Activated CD4-positive, alpha-beta T cell treated with anti-CD3 and anti-CD28 coated beads for 36 hours (primary cell): ENCODE results near the gene PSME3. TPM values are rescaled to one million over a fixed set of nuclear protein-coding genes. Genes with fewer than 3 reads are reported as not detected.

ENCODE experiments used
- ATAC-seq: fragments of 200-7000 bp; cut with Tn5 transposase; one replicate; pipeline ENCODE4 v1.10.0; 2021; ENCODE audit warnings: mild to moderate bottlenecking, moderate library complexity
- CTCF ChIA-PET: fragments of 350-600 bp; sonication (Branson Sonifier 250); formaldehyde crosslinking; loops from one replicate; lab custom pipeline; 2021; ENCODE audit warnings: antibody characterized with exemption; lab: Charles Lee
- POLR2A ChIA-PET: fragments of 350-600 bp; sonication (Branson Sonifier 250); formaldehyde crosslinking; loops from one replicate; lab custom pipeline; 2021; ENCODE audit warnings: antibody characterized with exemption, inconsistent platforms; lab: Charles Lee
- DNase-seq: peaks from one replicate; pipeline ENCODE4 v3.0.0-alpha.2; 2020
- H3K27ac Mint-ChIP-seq: one replicate; pipeline ENCODE4 v1.8.0; 2021; ENCODE audit warnings: mixed read lengths
- H3K27me3 Mint-ChIP-seq: one replicate; pipeline ENCODE4 v1.8.0; 2021; ENCODE audit warnings: mixed read lengths
- H3K36me3 Mint-ChIP-seq: one replicate; pipeline ENCODE4 v1.8.0; 2021; ENCODE audit warnings: low read depth, mixed read lengths
- H3K4me1 Mint-ChIP-seq: one replicate; pipeline ENCODE4 v1.8.0; 2021; ENCODE audit warnings: mixed read lengths
- H3K4me3 Mint-ChIP-seq: one replicate; pipeline ENCODE4 v1.8.0; 2021; ENCODE audit warnings: mild to moderate bottlenecking, moderate library complexity, mixed read lengths
- H3K9me3 Mint-ChIP-seq: one replicate; pipeline ENCODE4 v1.8.0; 2021; ENCODE audit warnings: low read depth, mixed read lengths
- intact Hi-C, 2 experiments: fragments of 100-400 bp; cut with DNase I in 1 of 2; cut with micrococcal nuclease in 1 of 2; formaldehyde crosslinking; loops; one replicate each; pipeline versions ENCODE4 v1.14.2 to v1.15.1; 2022 to 2024; cut with DNase I, micrococcal nuclease
- total RNA-seq, 2 experiments: library from RNA; stranded (reverse); gene quantifications; one replicate each; pipeline ENCODE4 v1.2.3, GENCODE V29; 2021

The PSME3 gene
- total RNA-seq, 2 experiments from 2014 or later, result 116 to 118 TPM

DNA sequence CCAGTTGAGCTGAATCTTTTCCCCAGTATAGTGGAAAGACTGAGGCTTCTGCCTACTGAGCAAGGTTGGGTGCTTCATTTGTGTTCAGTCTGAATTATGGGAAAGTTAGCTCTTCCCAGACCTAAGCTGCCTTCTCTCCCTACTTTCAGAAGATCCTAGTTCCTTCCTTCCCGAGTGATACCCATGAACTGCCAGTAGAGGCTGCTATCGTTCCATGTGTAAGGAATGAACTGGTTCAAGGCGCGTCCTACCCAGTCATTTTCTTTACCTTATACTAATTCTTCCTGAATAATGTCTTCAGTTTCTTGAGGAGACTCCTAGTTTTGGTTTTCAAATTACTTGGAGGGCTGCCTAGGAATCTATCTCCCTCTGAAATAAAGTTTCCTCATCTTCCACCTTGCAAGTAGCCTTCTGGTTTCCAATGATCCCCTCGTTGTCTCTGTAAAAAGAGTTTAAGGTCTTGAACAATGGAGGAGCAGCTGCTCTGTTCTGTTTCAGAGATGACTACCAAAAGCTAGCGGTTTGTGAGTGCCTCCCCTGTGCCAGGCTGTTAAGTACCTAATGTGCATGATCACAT is 10.2 kb downstream of the PSME3 start:
- Mint-ChIP-seq H3K9me3 (no peaks in the 10 kb centered on the region), H3K4me3 (no peak overlapping the region), H3K36me3 (peaks cover 49% of the 10 kb centered on the region), H3K27ac (no peak overlapping the region), H3K27me3 (no peaks in the 10 kb centered on the region), H3K4me1 (peaks cover 19% of the 10 kb centered on the region)
- DNase-seq (peak; percentile 37), ATAC-seq (no peak)
- ChIA-PET CTCF (interaction anchor here (0.6 to 2.4 kb wide), 12 partner anchors 12 to 155 kb away, joined by 3 to 10 read pairs (median 4); partner anchors contain the start of genes BECN1, PSME3 and RPL27), POLR2A (no interaction called here)
- intact Hi-C loops, result loop anchor here in 1 of 2 experiments (1.0 kb wide), 2 partner anchors 86 to 94 kb away; no protein-coding TSS in a partner anchor

DNA sequence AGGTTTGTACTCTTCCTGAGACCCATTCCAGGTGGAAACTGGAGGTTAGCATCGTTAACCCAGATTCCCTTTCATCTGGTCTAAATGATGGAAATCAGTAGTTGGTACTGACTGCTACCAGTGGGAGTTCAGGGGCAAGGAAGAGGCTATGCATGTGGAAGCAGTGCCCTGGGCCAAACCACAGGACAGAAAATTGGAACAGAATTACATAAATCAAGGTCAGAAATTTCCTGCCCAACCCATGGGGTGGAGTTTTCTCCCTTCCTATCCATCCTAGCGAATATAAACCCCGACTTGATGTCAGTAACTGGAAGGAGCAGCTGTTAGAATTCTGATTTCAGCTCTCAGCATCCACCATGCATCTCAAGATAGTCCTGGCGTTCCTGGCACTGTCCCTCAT is 11.1 kb downstream of the PSME3 start, which contains the start of gene AOC2:
AOC2 (plus strand) TSS at position 310 of the 400 bp plus-strand sequence; CDS start at position 357, 47 bp downstream.
- no peaks in the 10 kb centered on the region for H3K9me3 Mint-ChIP-seq
- H3K4me1 Mint-ChIP-seq, result peaks cover 19% of the 10 kb centered on the region
- CTCF ChIA-PET, result interaction anchor here (0.7 to 2.4 kb wide), 7 partner anchors 12 to 258 kb away, joined by 3 to 10 read pairs (median 5); partner anchors contain the start of genes BECN1, PSME3 and RPL27
- DNase-seq (no peak), ATAC-seq (no peak)
- POLR2A ChIA-PET, result no interaction called here
- H3K4me3 Mint-ChIP-seq, result no peak within 1 kb of the TSS
- H3K27me3 Mint-ChIP-seq, result no peaks in the 10 kb centered on the region
- H3K27ac Mint-ChIP-seq, result no peak within 1 kb of the TSS
- intact Hi-C loops, result loop anchor here in 1 of 2 experiments (2.0 kb wide), 1 partner anchor 85 kb away; no protein-coding TSS in a partner anchor
- H3K36me3 Mint-ChIP-seq, result peaks cover 41% of the 10 kb centered on the region

DNA sequence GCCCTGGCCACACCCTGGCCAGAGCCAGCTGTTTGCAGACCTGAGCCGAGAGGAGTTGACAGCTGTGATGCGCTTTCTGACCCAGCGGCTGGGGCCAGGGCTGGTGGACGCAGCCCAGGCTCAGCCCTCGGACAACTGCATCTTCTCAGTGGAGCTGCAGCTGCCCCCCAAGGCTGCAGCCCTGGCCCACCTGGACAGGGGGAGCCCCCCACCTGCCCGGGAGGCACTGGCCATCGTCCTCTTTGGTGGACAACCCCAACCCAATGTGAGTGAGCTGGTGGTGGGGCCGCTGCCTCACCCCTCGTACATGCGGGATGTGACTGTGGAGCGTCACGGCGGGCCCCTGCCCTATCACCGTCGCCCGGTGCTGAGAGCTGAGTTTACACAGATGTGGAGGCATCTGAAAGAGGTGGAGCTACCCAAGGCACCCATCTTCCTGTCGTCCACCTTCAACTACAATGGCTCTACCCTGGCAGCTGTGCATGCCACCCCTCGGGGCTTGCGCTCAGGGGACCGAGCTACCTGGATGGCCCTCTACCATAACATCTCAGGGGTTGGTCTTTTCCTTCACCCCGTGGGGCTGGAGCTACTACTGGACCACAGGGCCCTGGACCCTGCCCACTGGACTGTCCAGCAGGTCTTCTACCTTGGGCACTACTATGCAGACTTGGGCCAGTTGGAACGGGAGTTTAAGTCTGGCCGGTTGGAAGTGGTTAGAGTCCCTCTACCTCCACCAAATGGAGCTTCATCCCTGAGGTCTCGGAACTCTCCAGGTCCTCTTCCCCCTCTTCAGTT is 11.8 kb downstream of the PSME3 start:
- H3K4me1 Mint-ChIP-seq, result peaks cover 19% of the 10 kb centered on the region
- H3K4me3 Mint-ChIP-seq, result no peak overlapping the region
- CTCF ChIA-PET, result interaction anchor here (0.9 to 1.5 kb wide), 4 partner anchors 12 to 153 kb away, joined by 3 to 5 read pairs (median 3); partner anchors contain the start of genes BECN1 and PSME3
- no peak overlapping the region for H3K27ac Mint-ChIP-seq
- H3K36me3 Mint-ChIP-seq, result peaks cover 37% of the 10 kb centered on the region
- ATAC-seq (no peak), DNase-seq (no peak)
- intact Hi-C loops, result loop anchor here in 1 of 2 experiments (1.0 to 2.0 kb wide), 2 partner anchors 12 to 84 kb away; partner anchors contain the start of gene PSME3
- POLR2A ChIA-PET, result interaction anchor here (0.6 kb wide), 1 partner anchor 832 kb away, joined by 3 read pairs; no protein-coding TSS in a partner anchor
- no peaks in the 10 kb centered on the region for H3K9me3 Mint-ChIP-seq
- no peaks in the 10 kb centered on the region for H3K27me3 Mint-ChIP-seq

DNA sequence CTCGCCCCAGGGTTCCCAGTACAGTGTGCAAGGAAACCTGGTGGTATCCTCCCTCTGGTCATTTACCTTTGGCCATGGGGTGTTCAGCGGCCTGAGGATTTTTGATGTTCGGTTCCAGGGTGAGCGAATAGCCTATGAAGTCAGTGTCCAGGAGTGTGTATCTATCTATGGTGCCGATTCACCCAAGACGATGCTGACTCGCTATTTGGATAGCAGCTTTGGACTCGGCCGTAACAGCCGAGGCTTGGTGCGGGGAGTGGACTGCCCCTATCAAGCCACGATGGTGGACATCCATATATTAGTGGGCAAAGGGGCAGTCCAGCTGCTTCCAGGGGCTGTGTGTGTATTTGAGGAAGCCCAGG is 12.3 kb downstream of the PSME3 start:
- peaks cover 37% of the 10 kb centered on the region for H3K36me3 Mint-ChIP-seq
- H3K4me1 Mint-ChIP-seq, result peaks cover 19% of the 10 kb centered on the region
- no peaks in the 10 kb centered on the region for H3K27me3 Mint-ChIP-seq
- ChIA-PET POLR2A (interaction anchor here (0.6 kb wide), 2 partner anchors 93 to 832 kb away, joined by 3 to 7 read pairs; no protein-coding TSS in a partner anchor), CTCF (interaction anchor here (0.5 to 1.7 kb wide), 5 partner anchors 12 to 284 kb away, joined by 3 to 8 read pairs (median 3); partner anchors contain the start of genes BECN1, COASY and PSME3)
- intact Hi-C loops, result loop anchor here in 1 of 2 experiments (1.0 to 2.0 kb wide), 2 partner anchors 12 to 83 kb away; partner anchors contain the start of gene PSME3
- no peaks in the 10 kb centered on the region for H3K9me3 Mint-ChIP-seq
- no peak overlapping the region for H3K4me3 Mint-ChIP-seq
- no peak for DNase-seq
- no peak overlapping the region for H3K27ac Mint-ChIP-seq
- ATAC-seq, result no peak

DNA sequence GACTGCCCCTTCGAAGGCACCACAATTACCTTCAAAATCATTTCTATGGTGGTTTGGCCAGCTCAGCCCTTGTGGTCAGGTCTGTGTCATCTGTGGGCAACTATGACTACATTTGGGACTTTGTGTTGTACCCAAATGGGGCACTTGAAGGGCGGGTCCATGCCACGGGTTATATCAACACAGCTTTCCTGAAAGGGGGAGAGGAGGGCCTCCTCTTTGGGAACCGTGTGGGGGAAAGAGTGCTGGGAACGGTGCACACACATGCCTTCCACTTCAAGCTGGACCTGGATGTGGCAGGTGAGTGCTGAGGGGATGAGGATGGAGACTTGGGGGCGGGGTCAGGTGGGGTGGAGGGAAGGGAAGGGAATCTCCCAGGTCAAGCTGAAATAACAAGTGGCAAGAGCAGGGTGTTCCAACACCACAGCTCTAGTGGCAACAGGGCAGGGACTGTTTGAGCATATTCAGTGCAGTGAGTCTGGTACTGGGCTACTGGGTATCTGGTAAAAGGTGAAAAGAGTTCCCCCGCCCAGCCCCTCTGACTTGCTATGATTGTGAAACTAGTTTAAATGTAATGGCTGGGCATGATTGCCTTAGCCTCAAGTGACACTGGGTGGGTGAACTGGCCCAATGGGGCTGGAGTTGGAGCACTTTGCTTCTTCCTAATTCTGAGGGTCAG is 12.9 kb downstream of the PSME3 start:
- intact Hi-C loops, result loop anchor here in 1 of 2 experiments (1.0 to 2.0 kb wide), 2 partner anchors 13 to 83 kb away; partner anchors contain the start of gene PSME3
- Mint-ChIP-seq H3K27me3 (no peaks in the 10 kb centered on the region), H3K4me1 (peaks cover 19% of the 10 kb centered on the region), H3K4me3 (no peak overlapping the region), H3K9me3 (no peaks in the 10 kb centered on the region), H3K27ac (peak overlapping the region; percentile 71), H3K36me3 (peaks cover 35% of the 10 kb centered on the region)
- ChIA-PET POLR2A (interaction anchor here (0.6 kb wide), 2 partner anchors 10 to 92 kb away, joined by 3 to 7 read pairs; no protein-coding TSS in a partner anchor), CTCF (interaction anchor here (0.5 to 1.7 kb wide), 5 partner anchors 13 to 284 kb away, joined by 3 to 8 read pairs (median 3); partner anchors contain the start of genes BECN1, COASY and PSME3)
- ATAC-seq (peak; percentile 83), DNase-seq (peak; percentile 78)

DNA sequence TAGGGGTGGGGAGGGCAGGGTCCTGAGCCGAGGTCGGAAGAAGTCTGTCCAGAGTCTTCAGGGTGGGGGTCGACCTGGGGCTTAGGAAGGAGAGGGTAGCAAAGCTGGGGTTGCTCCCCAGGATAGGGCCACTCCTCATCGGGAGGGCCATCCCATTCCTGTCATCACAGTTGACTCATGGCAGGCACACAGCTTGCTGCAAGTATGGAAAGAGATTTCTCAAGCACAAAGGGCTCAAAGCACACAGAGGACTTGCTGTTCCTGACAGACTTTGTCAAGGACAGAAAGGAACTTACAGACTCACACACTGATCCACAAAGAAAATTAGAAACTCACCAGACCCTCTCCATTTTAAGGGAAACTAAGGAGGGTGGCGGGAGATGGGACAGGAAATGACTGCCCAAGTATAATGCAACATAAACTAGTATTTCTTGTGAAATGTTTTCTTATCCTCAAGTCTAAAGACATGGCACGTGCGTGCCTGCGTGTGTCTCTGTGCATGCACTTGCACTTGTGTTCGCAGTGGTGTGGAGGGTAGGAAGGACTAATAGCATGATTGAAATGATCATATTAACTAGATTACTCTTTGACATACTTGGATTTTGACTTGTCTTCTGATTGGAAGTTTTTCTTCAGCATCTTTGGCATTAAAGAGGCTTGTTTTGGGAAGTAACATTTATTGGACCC is 13.5 kb downstream of the PSME3 start:
- Mint-ChIP-seq H3K4me1 (peaks cover 19% of the 10 kb centered on the region), H3K27me3 (no peaks in the 10 kb centered on the region), H3K4me3 (no peak overlapping the region), H3K9me3 (no peaks in the 10 kb centered on the region), H3K27ac (no peak overlapping the region), H3K36me3 (peaks cover 32% of the 10 kb centered on the region)
- ATAC-seq (no peak), DNase-seq (no peak)
- CTCF ChIA-PET, result interaction anchor here (1.3 to 1.7 kb wide), 2 partner anchors 22 to 27 kb away, joined by 3 to 8 read pairs; partner anchors contain the start of gene BECN1
- POLR2A ChIA-PET, result interaction anchor here (0.6 to 1.2 kb wide), 3 partner anchors 9 to 274 kb away, joined by 3 to 13 read pairs (median 6); no protein-coding TSS in a partner anchor
- intact Hi-C loops, result no loop called here

DNA sequence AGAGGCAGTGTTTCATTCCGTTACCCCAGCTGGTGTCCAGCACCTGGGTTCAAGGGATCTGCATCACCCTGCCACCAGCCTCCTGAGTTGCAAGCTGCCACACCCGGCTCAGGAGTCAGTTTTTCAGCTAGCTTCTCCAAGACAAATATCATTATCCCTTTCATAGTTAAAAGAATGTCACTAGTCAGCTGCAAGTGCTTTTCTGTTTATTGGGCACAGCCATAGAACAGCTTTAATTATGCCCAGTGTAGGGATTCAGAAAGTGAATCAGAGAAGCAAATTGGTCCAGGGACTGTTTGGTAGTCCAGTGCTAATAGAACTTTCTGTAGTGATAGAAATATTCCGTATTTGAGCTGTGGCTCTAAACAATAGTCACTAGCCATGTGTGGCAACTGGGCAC is 14.9 kb downstream of the PSME3 start:
- POLR2A ChIA-PET, result no interaction called here
- no peak overlapping the region for H3K4me3 Mint-ChIP-seq
- peaks cover 19% of the 10 kb centered on the region for H3K4me1 Mint-ChIP-seq
- no peak for ATAC-seq
- intact Hi-C loops, result no loop called here
- DNase-seq, result no peak
- H3K27ac Mint-ChIP-seq, result no peak overlapping the region
- no peaks in the 10 kb centered on the region for H3K9me3 Mint-ChIP-seq
- CTCF ChIA-PET, result interaction anchor here (1.2 to 1.3 kb wide), 2 partner anchors 9 to 71 kb away, joined by 3 to 4 read pairs; no protein-coding TSS in a partner anchor
- peaks cover 20% of the 10 kb centered on the region for H3K36me3 Mint-ChIP-seq
- no peaks in the 10 kb centered on the region for H3K27me3 Mint-ChIP-seq

DNA sequence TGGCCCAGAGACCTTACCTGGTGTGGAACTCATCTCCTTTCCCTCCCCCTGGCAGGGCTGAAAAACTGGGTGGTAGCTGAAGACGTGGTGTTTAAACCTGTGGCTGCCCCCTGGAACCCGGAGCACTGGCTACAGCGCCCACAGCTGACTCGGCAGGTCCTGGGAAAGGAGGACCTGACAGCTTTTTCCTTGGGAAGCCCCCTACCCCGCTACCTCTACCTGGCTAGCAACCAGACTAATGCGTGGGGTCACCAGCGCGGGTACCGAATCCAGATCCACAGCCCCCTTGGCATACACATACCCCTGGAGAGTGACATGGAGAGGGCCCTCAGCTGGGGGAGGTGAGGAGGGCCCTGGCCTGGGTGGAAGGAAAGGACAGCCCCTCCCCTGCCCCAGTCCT is 15.8 kb downstream of the PSME3 start:
- no peak overlapping the region for H3K4me3 Mint-ChIP-seq
- ATAC-seq, result no peak
- ChIA-PET CTCF (interaction anchor here (1.2 kb wide), 1 partner anchor 70 kb away, joined by 3 read pairs; no protein-coding TSS in a partner anchor), POLR2A (no interaction called here)
- H3K36me3 Mint-ChIP-seq, result peaks cover 10% of the 10 kb centered on the region
- H3K27ac Mint-ChIP-seq, result no peak overlapping the region
- H3K4me1 Mint-ChIP-seq, result peaks cover 19% of the 10 kb centered on the region
- no peak for DNase-seq
- H3K9me3 Mint-ChIP-seq, result no peaks in the 10 kb centered on the region
- intact Hi-C loops, result no loop called here
- no peaks in the 10 kb centered on the region for H3K27me3 Mint-ChIP-seq

DNA sequence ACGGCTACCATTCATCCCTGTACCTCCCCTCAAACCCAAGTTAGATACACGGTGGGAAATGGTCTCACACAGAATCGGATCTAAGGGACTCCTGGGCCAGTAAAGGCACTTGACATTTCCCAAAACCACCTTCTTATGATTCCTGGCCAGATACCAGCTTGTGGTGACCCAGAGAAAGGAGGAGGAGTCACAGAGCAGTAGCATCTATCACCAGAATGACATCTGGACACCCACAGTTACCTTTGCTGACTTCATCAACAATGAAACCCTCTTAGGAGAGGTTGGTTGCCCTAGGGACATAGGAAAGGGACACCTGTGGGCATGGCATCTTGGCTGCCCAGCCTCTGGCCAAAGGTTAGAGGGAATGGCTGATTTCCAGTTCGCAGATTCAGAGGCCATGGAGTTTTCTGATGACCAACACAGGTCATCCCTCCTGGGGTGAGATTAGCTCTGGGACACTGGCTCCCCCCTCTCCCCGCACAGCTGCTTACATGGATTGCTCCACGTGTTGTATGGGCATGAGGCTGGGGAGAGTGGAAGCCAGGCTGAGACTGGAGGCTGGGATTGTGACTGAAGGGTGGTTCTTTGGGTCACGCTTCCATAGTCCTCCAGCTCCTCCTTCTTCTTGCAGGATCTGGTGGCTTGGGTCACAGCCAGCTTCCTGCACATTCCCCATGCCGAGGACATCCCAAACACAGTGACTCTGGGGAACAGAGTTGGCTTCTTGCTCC is 16.4 kb downstream of the PSME3 start:
- Mint-ChIP-seq H3K27me3 (no peaks in the 10 kb centered on the region), H3K4me1 (peaks cover 19% of the 10 kb centered on the region), H3K9me3 (no peaks in the 10 kb centered on the region), H3K27ac (no peak overlapping the region), H3K4me3 (no peak overlapping the region), H3K36me3 (peaks cover 5% of the 10 kb centered on the region)
- ATAC-seq (no peak), DNase-seq (no peak)
- POLR2A ChIA-PET, result no interaction called here
- CTCF ChIA-PET, result no interaction called here
- intact Hi-C loops, result no loop called here

DNA sequence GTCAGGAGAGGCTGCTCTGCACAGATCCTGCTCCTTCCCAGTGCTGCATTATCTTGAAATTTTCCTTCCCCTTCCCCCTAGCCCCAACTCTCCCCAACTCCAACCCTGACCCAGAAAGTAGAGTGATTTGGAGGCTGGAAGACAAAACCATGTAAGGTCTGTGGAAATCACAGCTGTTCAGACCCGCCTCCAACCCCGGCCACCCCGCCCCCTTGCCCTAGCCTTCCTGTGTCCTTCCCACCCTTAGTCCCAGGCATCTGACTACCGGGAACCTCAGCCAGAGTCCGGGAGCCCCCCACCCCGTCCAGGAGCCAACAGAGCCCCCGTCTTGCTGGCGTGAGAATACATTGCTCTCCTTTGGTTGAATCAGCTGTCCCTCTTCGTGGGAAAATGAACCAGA is 17.8 kb downstream of the PSME3 start, which contains the start of gene AOC3:
AOC3 (plus strand) TSS at position 246 of the 400 bp plus-strand sequence; CDS start at position 391, 145 bp downstream.
- Mint-ChIP-seq H3K36me3 (no peaks in the 10 kb centered on the region), H3K4me3 (no peak within 1 kb of the TSS), H3K27ac (no peak within 1 kb of the TSS), H3K4me1 (peaks cover 10% of the 10 kb centered on the region), H3K27me3 (no peaks in the 10 kb centered on the region), H3K9me3 (no peaks in the 10 kb centered on the region)
- ChIA-PET POLR2A (no interaction called here), CTCF (no interaction called here)
- intact Hi-C loops, result no loop called here
- ATAC-seq (no peak), DNase-seq (no peak)
